K562 (cell line): ENCODE data around the gene FMNL1. TPM values are rescaled to one million over a fixed set of nuclear protein-coding genes. Genes with fewer than 3 reads are reported as not detected.

ENCODE experiments used
- ATAC-seq: fragments of 200-7000 bp; cut with Tn5 transposase; 3 replicates; pipeline ENCODE4 v1.9.1; 2020; ENCODE audit warnings: moderate library complexity
- BruUV-seq: library from RNA; stranded (reverse); fragments of 400-500 nt; replicated peaks from 2 replicates; lab custom pipeline; 2021; lab: Mats Ljungman, UMichigan
- CTCF ChIA-PET: fragments of 300-600 bp; formaldehyde crosslinking; extraction: SDS; loops from one replicate; lab custom pipeline; 2021; ENCODE audit warnings: low intra/inter-chr PET ratio; lab: Yijun Ruan, JAX
- POLR2A ChIA-PET: fragments of 300-600, 350-650 bp; sonication (Branson Sonifier 250); formaldehyde crosslinking; extraction: SDS; loops from one replicate; lab custom pipeline; 2021; ENCODE audit warnings: antibody characterized with exemption, inconsistent platforms; lab: Yijun Ruan, JAX
- DNase-seq, 4 experiments: peaks; one replicate each; pipeline versions ENCODE4 v3.0.0 to v3.0.0-alpha.2; 2011 to 2018; ENCODE audit warnings: low spot score in 3 of 4, mixed read lengths in 3 of 4; ENCODE audit errors: extremely low read depth in 1 of 4
- FAIRE-seq: peaks from 2 replicates; lab custom pipeline; 2011; peaks lifted over from hg19 to GRCh38; lab: Jason Lieb, UNC
- H2AFZ ChIP-seq: 2 replicates; pipeline ENCODE4 v1.6.0; 2011; ENCODE audit warnings: low read depth, low read length, control low read depth, inconsistent platforms
- H3K27ac ChIP-seq: fragments of 200-600 bp; 3 replicates; pipeline ENCODE4 v1.8.0; 2011; ENCODE audit warnings: low read depth, mild to moderate bottlenecking, control low read depth, inconsistent platforms, low read length, moderate library complexity, mixed read lengths; ENCODE audit errors: extremely low read depth
- H3K27me3 ChIP-seq, 2 experiments: fragments of 300-600 bp in 1 of 2; 2 replicates in 1 of 2; 3 replicates in 1 of 2; pipeline versions ENCODE4 v1.6.0 to v1.8.0; 2011; ENCODE audit warnings: inconsistent platforms in 2 of 2, low read length in 2 of 2, mild to moderate bottlenecking in 1 of 2, mixed read lengths in 1 of 2, moderate library complexity in 1 of 2; ENCODE audit not compliant: control insufficient read depth in 2 of 2, insufficient read depth in 2 of 2
- H3K36me3 ChIP-seq: fragments of 300-600 bp; 3 replicates; pipeline ENCODE4 v1.8.0; 2011; ENCODE audit warnings: mild to moderate bottlenecking, low read length, inconsistent platforms; ENCODE audit not compliant: control insufficient read depth, insufficient read depth
- H3K4me1 ChIP-seq, 2 experiments: fragments of 200-600 bp in 1 of 2; replicated peaks in 1 of 2; 2 replicates in 1 of 2; 3 replicates in 1 of 2; pipeline versions ENCODE4 v1.5.1 to v1.8.0; 2011; ENCODE audit warnings: inconsistent platforms in 2 of 2, low read length in 2 of 2, mild to moderate bottlenecking in 1 of 2, mixed read lengths in 1 of 2, moderate library complexity in 1 of 2; ENCODE audit not compliant: control insufficient read depth in 2 of 2, insufficient read depth in 2 of 2
- H3K4me2 ChIP-seq: 2 replicates; pipeline ENCODE4 v1.6.1; 2011; ENCODE audit warnings: low read length, control low read depth, inconsistent platforms, mixed read lengths; ENCODE audit not compliant: insufficient read depth
- H3K4me3 ChIP-seq: fragments of 200-600 bp; sonication (generic), shearing (Covaris generic); 2 replicates; pipeline ENCODE4 v1.5.1; 2016; ENCODE audit warnings: control low read depth, inconsistent platforms
- H3K79me2 ChIP-seq: fragments of 200-600 bp; 3 replicates; pipeline ENCODE4 v1.8.0; 2011; ENCODE audit warnings: low read length, inconsistent platforms; ENCODE audit not compliant: control insufficient read depth, insufficient read depth
- H3K9ac ChIP-seq, 2 experiments: 2 replicates each; pipeline versions ENCODE4 v1.6.0 to v1.6.1; 2011; ENCODE audit warnings: low read depth in 2 of 2, low read length in 2 of 2, control low read depth in 1 of 2, inconsistent platforms in 1 of 2, mild to moderate bottlenecking in 1 of 2, mixed read lengths in 1 of 2; ENCODE audit not compliant: insufficient read depth in 1 of 2
- H3K9me1 ChIP-seq: one replicate; pipeline ENCODE4 v1.6.0; 2011; ENCODE audit warnings: inconsistent platforms, mild to moderate bottlenecking, low read length, moderate library complexity; ENCODE audit not compliant: control insufficient read depth, insufficient read depth
- H3K9me3 ChIP-seq: replicated peaks from 2 replicates; pipeline ENCODE4 v1.5.1; 2011; ENCODE audit warnings: low read depth, low read length, inconsistent platforms; ENCODE audit not compliant: control insufficient read depth, insufficient read depth
- H4K20me1 ChIP-seq: replicated peaks from 2 replicates; pipeline ENCODE4 v1.6.1; 2011; ENCODE audit warnings: low read length, inconsistent platforms, mixed read lengths; ENCODE audit not compliant: control insufficient read depth, insufficient read depth
- EWSR1 ChIP-seq: fragments of 450-650 bp; IDR thresholded peaks from 2 replicates; pipeline ENCODE4 v1.6.1; 2018; ENCODE audit warnings: borderline replicate concordance, mild to moderate bottlenecking, low read depth, moderate library complexity; ENCODE audit not compliant: partially characterized antibody
- OTX1 ChIP-seq: fragments of 450-650 bp; formaldehyde crosslinking; IDR thresholded peaks from 2 replicates; pipeline ENCODE4 v1.4.0; 2022; ENCODE audit warnings: mild to moderate bottlenecking
- SAFB ChIP-seq: fragments of 200-400 bp; formaldehyde crosslinking; IDR thresholded peaks from 2 replicates; pipeline ENCODE4 v1.6.1; 2017; ENCODE audit warnings: low read depth, low read length, borderline replicate concordance
- TARDBP ChIP-seq: fragments of 450-650 bp; IDR thresholded peaks from 2 replicates; pipeline ENCODE4 v1.6.1; 2016
- ZNF324 ChIP-seq: fragments of 250-450 bp; sonication (Bioruptor Pico); IDR thresholded peaks from 2 replicates; pipeline ENCODE4 v1.4.0; 2020; ENCODE audit warnings: mild to moderate bottlenecking
- WGBS: fragments of 100-300 bp; shearing (Covaris generic); methylation state at CpG from one replicate; pipeline ENCODE4 v1.1.6; 2016; ENCODE audit warnings: low coverage, mixed read lengths; ENCODE audit not compliant: insufficient coverage; ENCODE audit errors: missing lambda C conversion rate; 5-methylcytosine and 5-hydroxymethylcytosine counted together
- in situ Hi-C: fragments of 300-500 bp; cut with MboI; formaldehyde crosslinking; loops from 4 replicates; pipeline ENCODE4 v1.15.0; 2018; ENCODE audit warnings: inconsistent platforms, mixed read lengths
- intact Hi-C: fragments of 100-400 bp; cut with micrococcal nuclease; formaldehyde crosslinking; loops from 2 replicates; pipeline ENCODE4 v1.14.2; 2022
- polyA plus RNA-seq, 8 experiments: library from polyadenylated mRNA; depleted of rRNA in 4 of 8; stranded (reverse) in 5 of 8; unstranded in 3 of 8; fragments of >200 nt; fragmentation: Nextera tagmentation in 2 of 8; fragmentation: Illumina TruSeq in 1 of 8; extraction: Ambion mirVana in 2 of 8; extraction: Trizol in 1 of 8; gene quantifications; 2 replicates each; pipeline versions ENCODE4 v1.2.1 to v1.2.3, GENCODE V29; 2011 to 2014; ENCODE audit warnings: inconsistent platforms in 1 of 8, missing spikeins in 1 of 8
- total RNA-seq, 7 experiments: library from RNA; depleted of rRNA in 6 of 7; stranded (reverse); fragments of >200 nt in 6 of 7; fragmentation: Illumina TruSeq in 2 of 7; extraction: Trizol in 2 of 7; gene quantifications; 2 replicates each; pipeline versions ENCODE4 v1.2.1 to v1.2.3, GENCODE V29; 2011 to 2021; ENCODE audit warnings: low replicate concordance in 1 of 7
- TF ChIP-seq, protein P1 (sequence below): fragments of 450-650 bp; IDR thresholded peaks from 2 replicates; pipeline ENCODE4 v1.7.0; 2016; ENCODE audit warnings: borderline replicate concordance

Gene FMNL1
- total and polyA plus RNA-seq, 9 of the 15 experiments (the other 6 are each of a cell fraction or from before 2014, with no cell fraction given): 0.70 to 36.6 (median 7.7) TPM

- TF ChIP-seq, protein P1, sequence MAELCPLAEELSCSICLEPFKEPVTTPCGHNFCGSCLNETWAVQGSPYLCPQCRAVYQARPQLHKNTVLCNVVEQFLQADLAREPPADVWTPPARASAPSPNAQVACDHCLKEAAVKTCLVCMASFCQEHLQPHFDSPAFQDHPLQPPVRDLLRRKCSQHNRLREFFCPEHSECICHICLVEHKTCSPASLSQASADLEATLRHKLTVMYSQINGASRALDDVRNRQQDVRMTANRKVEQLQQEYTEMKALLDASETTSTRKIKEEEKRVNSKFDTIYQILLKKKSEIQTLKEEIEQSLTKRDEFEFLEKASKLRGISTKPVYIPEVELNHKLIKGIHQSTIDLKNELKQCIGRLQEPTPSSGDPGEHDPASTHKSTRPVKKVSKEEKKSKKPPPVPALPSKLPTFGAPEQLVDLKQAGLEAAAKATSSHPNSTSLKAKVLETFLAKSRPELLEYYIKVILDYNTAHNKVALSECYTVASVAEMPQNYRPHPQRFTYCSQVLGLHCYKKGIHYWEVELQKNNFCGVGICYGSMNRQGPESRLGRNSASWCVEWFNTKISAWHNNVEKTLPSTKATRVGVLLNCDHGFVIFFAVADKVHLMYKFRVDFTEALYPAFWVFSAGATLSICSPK: no peak
- TF ChIP-seq EWSR1 (no peak), TARDBP (no peak), SAFB (no peak), ZNF324 (CRISPR knock-in tag) (no peak)
These were observed 21.0 kb upstream of the FMNL1 start (continued) for GRCh38 chr17:45200701-45201100.

DNA sequence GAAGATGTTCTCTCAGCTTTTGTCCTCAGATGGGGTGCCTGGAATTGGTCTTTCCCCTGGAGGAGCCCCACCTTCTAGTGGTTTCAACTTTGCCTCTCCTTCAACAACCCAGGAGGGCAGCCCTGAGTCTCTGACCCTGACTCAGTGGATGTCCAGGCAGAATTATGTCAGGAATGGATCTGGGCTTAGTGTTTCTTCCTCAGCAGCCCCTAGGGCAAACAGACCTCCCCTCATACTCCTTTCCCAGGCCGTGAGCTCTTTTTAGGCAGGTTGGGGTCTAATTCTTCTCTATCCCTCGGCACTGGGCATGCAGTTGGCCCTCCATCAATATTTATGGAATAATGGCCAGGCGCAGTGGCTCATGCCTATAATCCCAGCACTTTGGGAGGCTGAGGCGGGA lies 20.2 kb upstream of the FMNL1 start:
- H4K20me1 ChIP-seq: no peaks in the 10 kb centered on the region
- H3K36me3 ChIP-seq: no peaks in the 10 kb centered on the region
- intact Hi-C loops (no loop called here), in situ Hi-C loops (no loop called here)
- H3K4me3 ChIP-seq: no peak overlapping the region
- ATAC-seq (no peak), FAIRE-seq (no peak), DNase-seq (no peak)
- H3K9me3 ChIP-seq: no peaks in the 10 kb centered on the region
- TF ChIP-seq OTX1 (CRISPR knock-in tag): no peak
- POLR2A ChIA-PET: interaction anchor here (1.1 to 6.7 kb wide), 2 partner anchors 52 to 78 kb away, joined by 3 to 137 read pairs; partner anchors contain the start of gene HEXIM1
- no peaks in the 10 kb centered on the region for H3K27me3 ChIP-seq
- WGBS: 85% methylated on average over 4 of the region's 4 CpGs
- CTCF ChIA-PET: interaction anchor here (0.6 kb wide), 1 partner anchor 989 kb away, joined by 3 read pairs; no protein-coding TSS in a partner anchor
- no TSS peak for BruUV-seq
- H3K27ac ChIP-seq: no peak overlapping the region
- no peak overlapping the region for H3K4me2 ChIP-seq
- no peaks in the 10 kb centered on the region for H3K9me1 ChIP-seq
- H3K4me1 ChIP-seq: peaks cover 12 to 13% of the 10 kb centered on the region in 2 experiments
- peak overlapping the region in 1 of 2 experiments; percentile 40; a peak in 1 of 4 replicates for H3K9ac ChIP-seq
- no peak overlapping the region for H2AFZ ChIP-seq
- H3K79me2 ChIP-seq: no peaks in the 10 kb centered on the region
